ENCODE data around the gene KIAA1755. TPM values are rescaled to one million over a fixed set of nuclear protein-coding genes. Genes with fewer than 3 reads are reported as not detected.

Gene KIAA1755
- not detected for polyA plus RNA-seq (2012; ENCODE audit: insufficient read depth, insufficient read length, low read depth)

DNA sequence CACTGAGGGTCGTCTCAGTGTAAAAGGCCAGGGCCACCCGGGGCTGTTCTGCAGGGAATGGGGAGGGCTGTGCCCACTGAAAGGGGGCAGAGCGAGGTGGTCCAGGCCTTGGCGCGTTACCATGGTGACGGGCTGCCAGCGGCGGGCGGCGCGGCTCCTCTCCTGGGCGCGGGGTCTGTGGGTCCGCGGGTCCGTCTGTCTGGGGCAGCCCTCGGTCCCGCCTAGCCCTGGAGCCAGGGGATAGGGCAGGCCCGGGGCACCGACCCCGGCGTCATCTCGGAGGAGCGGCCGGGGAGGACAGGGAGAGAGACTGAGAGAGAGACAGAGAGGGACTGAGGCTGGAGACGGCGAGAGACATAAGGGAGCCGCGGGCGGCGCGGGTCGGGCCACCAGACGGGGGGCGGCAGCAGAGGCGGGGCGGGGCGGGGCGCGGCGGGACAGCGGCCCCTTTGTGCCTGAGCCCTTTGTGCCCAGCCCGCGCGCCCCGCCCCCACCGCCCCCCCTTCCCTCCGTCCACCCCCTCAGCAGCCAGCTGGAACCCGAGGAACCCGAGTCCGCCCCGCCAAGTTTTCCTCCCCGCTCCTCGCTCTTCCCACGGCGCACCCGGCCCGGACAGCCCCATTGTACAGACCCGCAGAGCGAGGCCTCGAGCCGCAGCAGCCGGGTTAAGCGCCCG is at the start of gene KIAA1755:
KIAA1755 (minus strand) TSS at position 358 of the 676 bp plus-strand sequence; CDS start at position 123, 235 bp downstream.
- TF ChIP-seq, protein P1, sequence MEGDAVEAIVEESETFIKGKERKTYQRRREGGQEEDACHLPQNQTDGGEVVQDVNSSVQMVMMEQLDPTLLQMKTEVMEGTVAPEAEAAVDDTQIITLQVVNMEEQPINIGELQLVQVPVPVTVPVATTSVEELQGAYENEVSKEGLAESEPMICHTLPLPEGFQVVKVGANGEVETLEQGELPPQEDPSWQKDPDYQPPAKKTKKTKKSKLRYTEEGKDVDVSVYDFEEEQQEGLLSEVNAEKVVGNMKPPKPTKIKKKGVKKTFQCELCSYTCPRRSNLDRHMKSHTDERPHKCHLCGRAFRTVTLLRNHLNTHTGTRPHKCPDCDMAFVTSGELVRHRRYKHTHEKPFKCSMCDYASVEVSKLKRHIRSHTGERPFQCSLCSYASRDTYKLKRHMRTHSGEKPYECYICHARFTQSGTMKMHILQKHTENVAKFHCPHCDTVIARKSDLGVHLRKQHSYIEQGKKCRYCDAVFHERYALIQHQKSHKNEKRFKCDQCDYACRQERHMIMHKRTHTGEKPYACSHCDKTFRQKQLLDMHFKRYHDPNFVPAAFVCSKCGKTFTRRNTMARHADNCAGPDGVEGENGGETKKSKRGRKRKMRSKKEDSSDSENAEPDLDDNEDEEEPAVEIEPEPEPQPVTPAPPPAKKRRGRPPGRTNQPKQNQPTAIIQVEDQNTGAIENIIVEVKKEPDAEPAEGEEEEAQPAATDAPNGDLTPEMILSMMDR (IDR thresholded peaks at IDR 0.05; ENCODE audit: low read depth, low read length) = no peak
- no peaks in the 10 kb centered on the region for H3K36me3 ChIP-seq
- no peaks in the 10 kb centered on the region for H3K4me1 ChIP-seq
- H3K4me3 ChIP-seq (ENCODE audit: low read depth, low read length) = no peak within 1 kb of the TSS
- H3K27me3 ChIP-seq = peaks cover 25% of the 10 kb centered on the region
- no peaks in the 10 kb centered on the region for H3K9me3 ChIP-seq
- no peak for DNase-seq

DNA sequence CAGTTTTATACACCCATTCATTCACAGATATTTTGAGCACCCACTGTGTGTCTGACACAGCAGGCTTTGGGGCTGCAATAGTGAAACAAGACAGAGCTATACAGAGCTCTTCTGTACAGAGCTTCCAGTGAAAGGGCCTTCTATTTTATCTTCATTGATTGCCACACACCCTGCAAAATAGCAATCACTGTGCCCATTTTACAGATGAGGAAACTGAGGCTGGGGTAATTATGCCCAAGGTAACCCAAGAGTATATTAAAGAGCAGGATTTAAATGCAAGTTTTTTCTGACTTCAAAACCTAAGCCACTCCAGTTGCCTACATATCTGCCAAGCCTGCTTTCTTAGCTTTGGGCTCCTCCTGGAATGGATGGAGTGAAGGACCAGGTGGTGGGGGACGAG is 47.9 kb upstream of the KIAA1755 start:
- Histone ChIP-seq H3K4me3 (ENCODE audit: low read depth, low read length) (no peak overlapping the region), H3K36me3 (no peaks in the 10 kb centered on the region), H3K9me3 (no peaks in the 10 kb centered on the region), H3K4me1 (no peaks in the 10 kb centered on the region), H3K27me3 (no peaks in the 10 kb centered on the region)
- TF ChIP-seq, protein P1 (IDR thresholded peaks at IDR 0.05; ENCODE audit: low read depth, low read length) = no peak
- DNase-seq = no peak

DNA sequence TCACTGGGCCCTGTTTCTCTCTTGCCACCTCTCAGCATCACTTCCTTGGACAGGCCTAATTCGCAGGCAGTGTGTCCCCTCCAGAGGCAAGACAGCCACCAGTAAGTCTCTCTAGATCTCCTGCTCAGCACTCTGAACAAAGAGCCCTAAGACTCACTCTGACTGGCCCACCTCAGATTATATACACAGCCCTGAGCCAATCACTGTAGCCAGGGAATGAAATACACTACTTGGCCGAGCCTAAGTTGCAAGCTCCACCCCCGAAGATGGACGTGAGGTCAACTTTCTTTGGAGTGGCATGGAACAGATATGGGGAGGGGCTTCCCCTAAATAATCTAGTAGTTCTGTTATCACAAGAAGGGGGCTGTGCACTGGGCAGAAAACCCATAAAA is 47.5 kb upstream of the KIAA1755 start:
- H3K27me3 ChIP-seq = no peaks in the 10 kb centered on the region
- no peak overlapping the region for H3K4me3 ChIP-seq (ENCODE audit: low read depth, low read length)
- H3K9me3 ChIP-seq = no peaks in the 10 kb centered on the region
- TF ChIP-seq, protein P1 (IDR thresholded peaks at IDR 0.05; ENCODE audit: low read depth, low read length) = no peak
- no peaks in the 10 kb centered on the region for H3K36me3 ChIP-seq
- no peak for DNase-seq
- no peaks in the 10 kb centered on the region for H3K4me1 ChIP-seq

- Histone ChIP-seq H3K4me3 (ENCODE audit: low read depth, low read length) (no peak overlapping the region), H3K36me3 (no peaks in the 10 kb centered on the region), H3K9me3 (no peaks in the 10 kb centered on the region), H3K27me3 (peaks cover 4% of the 10 kb centered on the region; the same call in 1 of the 2 replicates), H3K4me1 (no peaks in the 10 kb centered on the region)
- no peak for DNase-seq
- TF ChIP-seq, protein P1 (IDR thresholded peaks at IDR 0.05; ENCODE audit: low read depth, low read length) = no peak
Measured at GRCh38 chr20:38307371-38308046, 47.0 kb upstream of the KIAA1755 start.

GRCh38 chr20:38306379-38306778 is 45.8 kb upstream of the KIAA1755 start:
- Histone ChIP-seq H3K4me1 (no peaks in the 10 kb centered on the region), H3K36me3 (no peaks in the 10 kb centered on the region), H3K9me3 (no peaks in the 10 kb centered on the region), H3K4me3 (ENCODE audit: low read depth, low read length) (no peak overlapping the region), H3K27me3 (peaks cover 4% of the 10 kb centered on the region; the same call in 1 of the 2 replicates)
- no peak for DNase-seq
- TF ChIP-seq, protein P1 (IDR thresholded peaks at IDR 0.05; ENCODE audit: low read depth, low read length) = no peak

- no peaks in the 10 kb centered on the region for H3K4me1 ChIP-seq
- no peaks in the 10 kb centered on the region for H3K9me3 ChIP-seq
- H3K27me3 ChIP-seq = peaks cover 4% of the 10 kb centered on the region; the same call in 1 of the 2 replicates
- H3K4me3 ChIP-seq (ENCODE audit: low read depth, low read length) = no peak overlapping the region
- no peaks in the 10 kb centered on the region for H3K36me3 ChIP-seq
- DNase-seq = no peak
- TF ChIP-seq, protein P1 (IDR thresholded peaks at IDR 0.05; ENCODE audit: low read depth, low read length) = no peak
Measured at GRCh38 chr20:38305541-38305940, 45.0 kb upstream of the KIAA1755 start.

Data from BE2C (cell line).